Urinary bladder (tissue), 4 donors: ENCODE results near the gene TSPOAP1. TPM values are rescaled to one million over a fixed set of nuclear protein-coding genes. Genes with fewer than 3 reads are reported as not detected.
A peak's percentile ranks its signal among the peaks of the same experiment; 100 is the strongest.

Experiments used
- DNase-seq: peaks from one replicate; pipeline ENCODE4 v3.0.0-alpha.2; 2015; ENCODE audit errors: extremely low spot score
- H3K27ac ChIP-seq: one replicate; pipeline ENCODE4 v1.5.1; 2013; ENCODE audit warnings: low read depth, mild to moderate bottlenecking, moderate library complexity
- H3K36me3 ChIP-seq: one replicate; pipeline ENCODE4 v1.6.1; 2013; ENCODE audit warnings: mild to moderate bottlenecking, moderate library complexity; ENCODE audit not compliant: insufficient read depth
- H3K4me1 ChIP-seq: one replicate; pipeline ENCODE4 v1.6.1; 2013; ENCODE audit warnings: mild to moderate bottlenecking, moderate library complexity; ENCODE audit not compliant: insufficient read depth
- H3K4me3 ChIP-seq: one replicate; pipeline ENCODE4 v1.5.1; 2013; ENCODE audit warnings: low read depth, low read length
- WGBS: extraction: QIAGEN DNeasy Blood & Tissue Kit; methylation state at CpG from one replicate; pipeline ENCODE4 v1.1.7; 2013; 5-methylcytosine and 5-hydroxymethylcytosine counted together
- polyA plus RNA-seq: library from polyadenylated mRNA; stranded (reverse); fragments of 200-250 nt; gene quantifications from one replicate; pipeline ENCODE4 v1.2.3, GENCODE V29; 2013
- total RNA-seq: library from RNA; depleted of rRNA; stranded (reverse); fragments of >200 nt; gene quantifications from one replicate; pipeline ENCODE4 v1.2.3, GENCODE V29; 2014
- donor health status: healthy with polysubstance abuse.
- donor health status: healthy.

The TSPOAP1 gene
- total and polyA plus RNA-seq, 2 donors = 7.4 to 19.1 TPM

GRCh38 chr17:58339755-58340404 is 11.3 kb upstream of the TSPOAP1 start:
- 90% methylated on average over 6 of the region's 6 CpGs for WGBS
- Histone ChIP-seq H3K27ac (peak overlapping the region; percentile 47), H3K36me3 (no peaks in the 10 kb centered on the region), H3K4me1 (no peaks in the 10 kb centered on the region), H3K4me3 (no peak overlapping the region)
- DNase-seq = no peak

- Histone ChIP-seq H3K27ac (peak overlapping the region; percentile 47), H3K4me1 (no peaks in the 10 kb centered on the region), H3K36me3 (no peaks in the 10 kb centered on the region), H3K4me3 (no peak overlapping the region)
- 53% methylated on average over 10 of the region's 10 CpGs for WGBS
- no peak for DNase-seq
These were observed 10.5 kb upstream of the TSPOAP1 start for GRCh38 chr17:58338841-58339754.

GRCh38 chr17:58338454-58338840 is 9.9 kb upstream of the TSPOAP1 start:
- no peaks in the 10 kb centered on the region for H3K4me1 ChIP-seq

GRCh38 chr17:58337600-58338453 is 9.2 kb upstream of the TSPOAP1 start:
- WGBS = 32% methylated on average over 23 of the region's 23 CpGs
- H3K36me3 ChIP-seq = no peaks in the 10 kb centered on the region
- H3K4me3 ChIP-seq = no peak overlapping the region
- no peak for DNase-seq
- H3K4me1 ChIP-seq = no peaks in the 10 kb centered on the region
- peak overlapping the region; percentile 87 for H3K27ac ChIP-seq

More at GRCh38 chr17:58338454-58338840, 9.9 kb upstream of the TSPOAP1 start:
- H3K27ac ChIP-seq = peak overlapping the region; percentile 69
- 79% methylated on average over 3 of the region's 3 CpGs for WGBS
- H3K36me3 ChIP-seq = no peaks in the 10 kb centered on the region
- H3K4me3 ChIP-seq = no peak overlapping the region
- DNase-seq = no peak

GRCh38 chr17:58337210-58337599 is 8.6 kb upstream of the TSPOAP1 start:
- Histone ChIP-seq H3K4me1 (no peaks in the 10 kb centered on the region), H3K36me3 (no peaks in the 10 kb centered on the region), H3K27ac (peak overlapping the region; percentile 87), H3K4me3 (no peak overlapping the region)
- no peak for DNase-seq
- 31% methylated on average over 7 of the region's 7 CpGs for WGBS

GRCh38 chr17:58336456-58337209 is 8.0 kb upstream of the TSPOAP1 start:
- Histone ChIP-seq H3K4me1 (no peaks in the 10 kb centered on the region), H3K27ac (peak overlapping the region; percentile 4), H3K36me3 (no peaks in the 10 kb centered on the region), H3K4me3 (no peak overlapping the region)
- 46% methylated on average over 5 of the region's 5 CpGs for WGBS
- DNase-seq = no peak

- Histone ChIP-seq H3K4me1 (no peaks in the 10 kb centered on the region), H3K4me3 (no peak overlapping the region), H3K36me3 (no peaks in the 10 kb centered on the region), H3K27ac (peak overlapping the region; percentile 19)
- no peak for DNase-seq
- WGBS = 77% methylated on average over 4 of the region's 4 CpGs
These were observed 7.3 kb upstream of the TSPOAP1 start for GRCh38 chr17:58335779-58336455.

- H3K27ac ChIP-seq = no peak overlapping the region
- H3K4me3 ChIP-seq = no peak overlapping the region
- DNase-seq = no peak
- H3K36me3 ChIP-seq = no peaks in the 10 kb centered on the region
- WGBS = 68% methylated on average over 10 of the region's 10 CpGs
- no peaks in the 10 kb centered on the region for H3K4me1 ChIP-seq
These were observed 6.6 kb upstream of the TSPOAP1 start for GRCh38 chr17:58335061-58335731.

- no peaks in the 10 kb centered on the region for H3K36me3 ChIP-seq
- H3K27ac ChIP-seq = no peak overlapping the region
- H3K4me3 ChIP-seq = no peak overlapping the region
- no peaks in the 10 kb centered on the region for H3K4me1 ChIP-seq
- no peak for DNase-seq
- 88% methylated on average over 9 of the region's 9 CpGs for WGBS
These were observed 6.1 kb upstream of the TSPOAP1 start for GRCh38 chr17:58334661-58335060.

- Histone ChIP-seq H3K27ac (no peak overlapping the region), H3K4me1 (no peaks in the 10 kb centered on the region), H3K4me3 (no peak overlapping the region), H3K36me3 (no peaks in the 10 kb centered on the region)
- DNase-seq = no peak
- WGBS = 79% methylated on average over 5 of the region's 5 CpGs
These were observed 5.7 kb upstream of the TSPOAP1 start for GRCh38 chr17:58334256-58334655.

GRCh38 chr17:58333736-58334207 is 5.2 kb upstream of the TSPOAP1 start:
- Histone ChIP-seq H3K27ac (no peak overlapping the region), H3K36me3 (no peaks in the 10 kb centered on the region), H3K4me3 (no peak overlapping the region), H3K4me1 (no peaks in the 10 kb centered on the region)
- DNase-seq = no peak
- 59% methylated on average over 6 of the region's 6 CpGs for WGBS
